Measurements from ENCODE around the gene PHETA1. TPM values are rescaled to one million over a fixed set of nuclear protein-coding genes. Genes with fewer than 3 reads are reported as not detected.

PHETA1 gene
- total RNA-seq, 1 experiment from 2014 or later: 16.3 TPM

DNA sequence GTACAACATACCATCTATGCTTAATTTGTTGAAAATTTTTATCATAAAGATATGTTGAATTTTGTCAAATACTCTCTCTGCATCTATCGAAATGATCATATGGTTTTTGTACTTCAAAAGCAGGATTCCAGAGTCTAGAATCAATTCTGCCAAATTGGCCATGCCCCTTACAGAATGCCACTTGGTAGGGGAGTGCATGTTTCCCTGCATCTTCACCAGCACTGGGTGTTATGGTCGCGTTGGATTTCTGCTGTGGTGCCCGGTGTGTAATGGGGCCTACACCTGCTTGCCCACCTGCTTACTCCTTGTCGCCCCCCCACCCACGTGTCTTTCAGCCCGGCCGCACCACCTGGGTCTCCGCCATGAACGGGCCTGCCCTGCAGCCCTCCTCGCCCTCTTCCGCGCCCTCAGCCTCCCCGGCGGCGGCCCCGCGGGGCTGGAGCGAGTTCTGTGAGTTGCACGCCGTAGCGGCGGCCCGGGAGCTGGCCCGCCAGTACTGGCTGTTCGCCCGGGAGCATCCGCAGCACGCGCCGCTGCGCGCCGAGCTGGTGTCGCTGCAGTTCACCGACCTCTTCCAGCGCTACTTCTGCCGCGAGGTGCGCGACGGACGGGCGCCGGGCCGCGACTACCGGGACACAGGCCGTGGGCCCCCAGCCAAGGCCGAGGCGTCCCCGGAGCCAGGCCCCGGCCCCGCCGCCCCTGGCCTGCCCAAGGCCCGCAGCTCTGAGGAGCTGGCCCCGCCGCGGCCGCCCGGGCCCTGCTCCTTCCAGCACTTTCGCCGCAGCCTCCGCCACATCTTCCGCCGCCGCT is 49.1 kb upstream of the PHETA1 start:
- in situ Hi-C loops (cut with HindIII; ENCODE audit: low pct_unique_long_range_greater_than_20kb, low sequenced_read_pairs): no loop called here
- H3K27ac ChIP-seq (ENCODE audit: low read length): no peak overlapping the region
- ATAC-seq: no peak
- H3K27me3 ChIP-seq (ENCODE audit: control insufficient read depth, insufficient read depth, low read length): no peaks in the 10 kb centered on the region
- peaks cover 17% of the 10 kb centered on the region for H3K4me1 ChIP-seq (ENCODE audit: control insufficient read depth, insufficient read depth, low read length)
- CTCF ChIA-PET: no interaction called here
- TF ChIP-seq POLR2AphosphoS5 (IDR thresholded peaks at IDR 0.05; ENCODE audit: low read depth, low read length) (no peak), TCF7L2 (IDR thresholded peaks at IDR 0.05; ENCODE audit: low read depth, low read length) (no peak), SIN3A (IDR thresholded peaks at IDR 0.05; ENCODE audit: borderline replicate concordance, insufficient read depth, low read depth, low read length) (no peak)
- TF ChIP-seq, protein P1, sequence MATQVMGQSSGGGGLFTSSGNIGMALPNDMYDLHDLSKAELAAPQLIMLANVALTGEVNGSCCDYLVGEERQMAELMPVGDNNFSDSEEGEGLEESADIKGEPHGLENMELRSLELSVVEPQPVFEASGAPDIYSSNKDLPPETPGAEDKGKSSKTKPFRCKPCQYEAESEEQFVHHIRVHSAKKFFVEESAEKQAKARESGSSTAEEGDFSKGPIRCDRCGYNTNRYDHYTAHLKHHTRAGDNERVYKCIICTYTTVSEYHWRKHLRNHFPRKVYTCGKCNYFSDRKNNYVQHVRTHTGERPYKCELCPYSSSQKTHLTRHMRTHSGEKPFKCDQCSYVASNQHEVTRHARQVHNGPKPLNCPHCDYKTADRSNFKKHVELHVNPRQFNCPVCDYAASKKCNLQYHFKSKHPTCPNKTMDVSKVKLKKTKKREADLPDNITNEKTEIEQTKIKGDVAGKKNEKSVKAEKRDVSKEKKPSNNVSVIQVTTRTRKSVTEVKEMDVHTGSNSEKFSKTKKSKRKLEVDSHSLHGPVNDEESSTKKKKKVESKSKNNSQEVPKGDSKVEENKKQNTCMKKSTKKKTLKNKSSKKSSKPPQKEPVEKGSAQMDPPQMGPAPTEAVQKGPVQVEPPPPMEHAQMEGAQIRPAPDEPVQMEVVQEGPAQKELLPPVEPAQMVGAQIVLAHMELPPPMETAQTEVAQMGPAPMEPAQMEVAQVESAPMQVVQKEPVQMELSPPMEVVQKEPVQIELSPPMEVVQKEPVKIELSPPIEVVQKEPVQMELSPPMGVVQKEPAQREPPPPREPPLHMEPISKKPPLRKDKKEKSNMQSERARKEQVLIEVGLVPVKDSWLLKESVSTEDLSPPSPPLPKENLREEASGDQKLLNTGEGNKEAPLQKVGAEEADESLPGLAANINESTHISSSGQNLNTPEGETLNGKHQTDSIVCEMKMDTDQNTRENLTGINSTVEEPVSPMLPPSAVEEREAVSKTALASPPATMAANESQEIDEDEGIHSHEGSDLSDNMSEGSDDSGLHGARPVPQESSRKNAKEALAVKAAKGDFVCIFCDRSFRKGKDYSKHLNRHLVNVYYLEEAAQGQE (IDR thresholded peaks at IDR 0.05; ENCODE audit: insufficient read depth in 1 of 2, low read depth in 2 of 2, low read length in 1 of 2): no peak
- TF ChIP-seq, protein P2, sequence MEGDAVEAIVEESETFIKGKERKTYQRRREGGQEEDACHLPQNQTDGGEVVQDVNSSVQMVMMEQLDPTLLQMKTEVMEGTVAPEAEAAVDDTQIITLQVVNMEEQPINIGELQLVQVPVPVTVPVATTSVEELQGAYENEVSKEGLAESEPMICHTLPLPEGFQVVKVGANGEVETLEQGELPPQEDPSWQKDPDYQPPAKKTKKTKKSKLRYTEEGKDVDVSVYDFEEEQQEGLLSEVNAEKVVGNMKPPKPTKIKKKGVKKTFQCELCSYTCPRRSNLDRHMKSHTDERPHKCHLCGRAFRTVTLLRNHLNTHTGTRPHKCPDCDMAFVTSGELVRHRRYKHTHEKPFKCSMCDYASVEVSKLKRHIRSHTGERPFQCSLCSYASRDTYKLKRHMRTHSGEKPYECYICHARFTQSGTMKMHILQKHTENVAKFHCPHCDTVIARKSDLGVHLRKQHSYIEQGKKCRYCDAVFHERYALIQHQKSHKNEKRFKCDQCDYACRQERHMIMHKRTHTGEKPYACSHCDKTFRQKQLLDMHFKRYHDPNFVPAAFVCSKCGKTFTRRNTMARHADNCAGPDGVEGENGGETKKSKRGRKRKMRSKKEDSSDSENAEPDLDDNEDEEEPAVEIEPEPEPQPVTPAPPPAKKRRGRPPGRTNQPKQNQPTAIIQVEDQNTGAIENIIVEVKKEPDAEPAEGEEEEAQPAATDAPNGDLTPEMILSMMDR (IDR thresholded peaks at IDR 0.05): no peak
- no peaks in the 10 kb centered on the region for H3K9me3 ChIP-seq (ENCODE audit: control insufficient read depth, insufficient read depth, low read depth, low read length)
- H3K36me3 ChIP-seq (ENCODE audit: control insufficient read depth, insufficient read depth, low read length): no peaks in the 10 kb centered on the region
- POLR2A ChIA-PET: no interaction called here
- intact Hi-C loops (cut with micrococcal nuclease; ENCODE audit: unreplicated experiment): no loop called here
- H3K4me3 ChIP-seq (ENCODE audit: low read depth in 2 of 2, low read length in 2 of 2): no peak overlapping the region
- no TSS peak for BruUV-seq (replicated peaks)
- DNase-seq (ENCODE audit: low read depth, low spot score): no peak

DNA sequence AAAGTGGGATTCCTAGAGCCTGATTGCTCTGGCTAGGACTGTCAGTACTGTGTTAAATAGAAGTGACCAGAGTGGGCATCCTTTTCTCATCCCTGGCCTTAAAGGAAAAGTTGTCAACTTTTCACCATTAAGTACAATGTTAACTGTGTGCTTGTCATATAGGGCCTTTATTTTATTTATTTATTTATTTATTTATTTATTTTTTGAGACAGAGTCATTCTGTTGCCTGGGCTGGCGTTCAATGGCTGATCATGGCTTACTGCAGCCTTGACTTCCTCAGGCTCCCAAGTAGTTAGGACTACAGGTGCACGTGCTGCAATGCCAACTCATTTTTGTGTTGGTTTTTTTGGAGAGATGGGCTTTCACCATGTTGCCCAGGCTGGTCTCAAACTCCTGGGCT is 48.4 kb upstream of the PHETA1 start:
- Histone ChIP-seq H3K9me3 (ENCODE audit: control insufficient read depth, insufficient read depth, low read depth, low read length) (no peaks in the 10 kb centered on the region), H3K27ac (ENCODE audit: low read length) (no peak overlapping the region), H3K4me1 (ENCODE audit: control insufficient read depth, insufficient read depth, low read length) (peaks cover 24% of the 10 kb centered on the region), H3K4me3 (ENCODE audit: low read depth in 2 of 2, low read length in 2 of 2) (no peak overlapping the region), H3K36me3 (ENCODE audit: control insufficient read depth, insufficient read depth, low read length) (no peaks in the 10 kb centered on the region), H3K27me3 (ENCODE audit: control insufficient read depth, insufficient read depth, low read length) (no peaks in the 10 kb centered on the region)
- ChIA-PET POLR2A (no interaction called here), CTCF (no interaction called here)
- in situ Hi-C loops (cut with HindIII; ENCODE audit: low pct_unique_long_range_greater_than_20kb, low sequenced_read_pairs) (no loop called here), intact Hi-C loops (cut with micrococcal nuclease; ENCODE audit: unreplicated experiment) (no loop called here)
- ATAC-seq (no peak), DNase-seq (ENCODE audit: low read depth, low spot score) (no peak)
- no peak for TF ChIP-seq TCF7L2 (IDR thresholded peaks at IDR 0.05; ENCODE audit: low read depth, low read length)
- no peak for TF ChIP-seq POLR2AphosphoS5 (IDR thresholded peaks at IDR 0.05; ENCODE audit: low read depth, low read length)
- TF ChIP-seq SIN3A (IDR thresholded peaks at IDR 0.05; ENCODE audit: borderline replicate concordance, insufficient read depth, low read depth, low read length): no peak
- TF ChIP-seq, protein P2 (IDR thresholded peaks at IDR 0.05): no peak
- TF ChIP-seq, protein P1 (IDR thresholded peaks at IDR 0.05; ENCODE audit: insufficient read depth in 1 of 2, low read depth in 2 of 2, low read length in 1 of 2): no peak
- BruUV-seq (replicated peaks): no TSS peak

Data from Panc1 (cell line).